GM10248 (cell line): ENCODE data around the gene AQP10.
"Not testable (repeated sequence)": the region's sequence is repeated elsewhere in the genome, so short reads cannot be mapped to it uniquely, and the experiment has no call there.

Experiments used
- CTCF ChIA-PET: fragments of 300-600 bp; sonication (Branson Sonifier 250); formaldehyde crosslinking; extraction: SDS; loops from one replicate; lab custom pipeline; 2021; ENCODE audit warnings: antibody characterized with exemption; lab: Yijun Ruan, JAX
- POLR2A ChIA-PET: fragments of 350-650 bp; sonication (Branson Sonifier 250); formaldehyde crosslinking; extraction: SDS; loops from one replicate; lab custom pipeline; 2020; ENCODE audit warnings: antibody characterized with exemption; lab: Yijun Ruan, JAX
- DNase-seq: peaks from one replicate; pipeline ENCODE4 v3.0.0; 2012; ENCODE audit errors: extremely low spot score
- TF ChIP-seq, protein P1 (sequence below): IDR thresholded peaks from 2 replicates; pipeline ENCODE4 v1.5.1; 2012; ENCODE audit warnings: mild to moderate bottlenecking, low read depth; ENCODE audit errors: extremely low read depth, missing control alignments, control extremely low read depth

The AQP10 gene

DNA sequence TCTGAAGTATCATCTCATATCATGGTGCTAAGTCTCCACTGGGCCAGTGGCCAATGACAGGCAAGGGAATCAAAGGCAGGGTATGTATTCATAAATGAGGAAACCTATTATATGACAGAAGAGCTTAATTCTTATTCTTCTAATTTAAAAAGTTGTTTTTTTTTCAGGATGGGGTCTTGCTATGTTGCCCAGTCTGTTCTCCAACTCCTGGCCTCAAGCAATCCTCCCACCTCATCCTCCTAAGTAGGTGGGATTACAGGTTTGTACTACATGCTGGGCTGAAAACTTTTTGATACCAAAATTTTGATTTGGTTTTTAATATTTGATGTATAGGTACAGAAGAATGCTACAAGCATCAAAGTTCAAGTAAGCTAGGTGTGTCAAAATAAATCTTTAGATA, 39.4 kb downstream of the AQP10 start:
- DNase-seq, result no peak
- TF ChIP-seq, protein P1, sequence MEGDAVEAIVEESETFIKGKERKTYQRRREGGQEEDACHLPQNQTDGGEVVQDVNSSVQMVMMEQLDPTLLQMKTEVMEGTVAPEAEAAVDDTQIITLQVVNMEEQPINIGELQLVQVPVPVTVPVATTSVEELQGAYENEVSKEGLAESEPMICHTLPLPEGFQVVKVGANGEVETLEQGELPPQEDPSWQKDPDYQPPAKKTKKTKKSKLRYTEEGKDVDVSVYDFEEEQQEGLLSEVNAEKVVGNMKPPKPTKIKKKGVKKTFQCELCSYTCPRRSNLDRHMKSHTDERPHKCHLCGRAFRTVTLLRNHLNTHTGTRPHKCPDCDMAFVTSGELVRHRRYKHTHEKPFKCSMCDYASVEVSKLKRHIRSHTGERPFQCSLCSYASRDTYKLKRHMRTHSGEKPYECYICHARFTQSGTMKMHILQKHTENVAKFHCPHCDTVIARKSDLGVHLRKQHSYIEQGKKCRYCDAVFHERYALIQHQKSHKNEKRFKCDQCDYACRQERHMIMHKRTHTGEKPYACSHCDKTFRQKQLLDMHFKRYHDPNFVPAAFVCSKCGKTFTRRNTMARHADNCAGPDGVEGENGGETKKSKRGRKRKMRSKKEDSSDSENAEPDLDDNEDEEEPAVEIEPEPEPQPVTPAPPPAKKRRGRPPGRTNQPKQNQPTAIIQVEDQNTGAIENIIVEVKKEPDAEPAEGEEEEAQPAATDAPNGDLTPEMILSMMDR, result no peak
- POLR2A ChIA-PET, result no interaction called here
- CTCF ChIA-PET, result interaction anchor here (0.8 to 2.5 kb wide), 5 partner anchors 11 to 46 kb away, joined by 3 to 19 read pairs (median 4); no protein-coding TSS in a partner anchor

DNA sequence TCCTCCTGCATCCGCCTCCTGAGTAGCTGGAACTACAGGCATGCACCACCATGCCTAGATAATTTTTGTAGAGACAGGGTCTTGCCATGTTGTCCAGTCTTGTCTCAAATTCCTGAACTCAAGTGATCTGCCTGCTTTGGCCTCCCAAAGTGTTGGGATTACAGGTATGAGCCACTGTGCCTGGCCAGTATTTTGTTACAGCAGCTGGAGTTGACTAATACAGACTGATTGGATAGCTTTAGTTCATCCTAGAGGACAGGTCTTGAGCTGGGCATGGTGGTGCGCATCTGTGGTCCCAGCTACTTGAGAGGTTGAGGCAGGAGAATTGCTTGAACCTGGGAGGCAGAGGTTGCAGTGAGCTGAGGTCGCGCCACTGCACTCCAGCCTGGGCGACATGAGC, 40.0 kb downstream of the AQP10 start:
- POLR2A ChIA-PET, DNase-seq: not testable (repeated sequence)
- CTCF ChIA-PET, result interaction anchor here (0.7 to 2.5 kb wide), 6 partner anchors 12 to 45 kb away, joined by 3 to 19 read pairs (median 4); no protein-coding TSS in a partner anchor

DNA sequence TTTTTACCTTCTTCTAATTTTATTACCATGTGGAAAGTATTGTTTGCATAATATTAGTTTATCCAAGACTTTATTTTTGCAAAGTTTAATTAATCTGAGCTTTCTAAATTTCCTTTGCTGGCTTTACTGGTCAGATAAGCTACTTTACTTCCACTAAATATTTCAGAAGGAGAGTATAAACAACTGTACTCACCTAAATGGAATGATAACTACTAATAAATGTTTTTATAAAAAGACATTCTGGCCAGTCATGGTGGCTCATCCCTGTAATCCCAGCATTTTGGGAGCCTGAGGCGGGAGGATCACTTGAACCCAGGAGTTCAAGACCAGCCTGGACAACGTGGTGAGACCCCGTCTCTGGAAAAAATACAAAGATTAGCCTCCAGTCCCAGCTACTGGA, 40.5 kb downstream of the AQP10 start:
- TF ChIP-seq, protein P1, result no peak
- ChIA-PET POLR2A (no interaction called here), CTCF (interaction anchor here (0.7 to 2.5 kb wide), 4 partner anchors 12 to 43 kb away, joined by 3 to 19 read pairs (median 7); no protein-coding TSS in a partner anchor)
- DNase-seq, result no peak

DNA sequence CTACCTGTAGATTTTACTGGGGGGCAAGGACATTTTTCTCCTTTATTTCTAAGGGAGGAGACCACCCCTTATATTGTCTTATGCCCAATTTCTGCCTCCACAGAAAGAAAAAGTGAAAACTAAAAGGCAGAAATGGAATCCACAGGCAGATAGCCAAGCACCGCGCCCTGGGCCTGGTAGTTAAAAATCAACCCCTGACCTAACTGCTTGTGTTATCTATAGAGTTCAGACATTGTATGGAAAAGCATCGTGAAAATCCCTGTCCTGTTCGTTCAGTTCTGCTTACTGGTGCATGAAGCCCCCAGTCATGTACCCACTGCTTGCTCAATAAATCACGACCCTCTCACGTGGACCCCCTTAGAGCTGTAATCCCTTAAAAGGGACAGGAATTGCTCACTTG, 50.5 kb downstream of the AQP10 start:
- POLR2A ChIA-PET, result no interaction called here

DNA sequence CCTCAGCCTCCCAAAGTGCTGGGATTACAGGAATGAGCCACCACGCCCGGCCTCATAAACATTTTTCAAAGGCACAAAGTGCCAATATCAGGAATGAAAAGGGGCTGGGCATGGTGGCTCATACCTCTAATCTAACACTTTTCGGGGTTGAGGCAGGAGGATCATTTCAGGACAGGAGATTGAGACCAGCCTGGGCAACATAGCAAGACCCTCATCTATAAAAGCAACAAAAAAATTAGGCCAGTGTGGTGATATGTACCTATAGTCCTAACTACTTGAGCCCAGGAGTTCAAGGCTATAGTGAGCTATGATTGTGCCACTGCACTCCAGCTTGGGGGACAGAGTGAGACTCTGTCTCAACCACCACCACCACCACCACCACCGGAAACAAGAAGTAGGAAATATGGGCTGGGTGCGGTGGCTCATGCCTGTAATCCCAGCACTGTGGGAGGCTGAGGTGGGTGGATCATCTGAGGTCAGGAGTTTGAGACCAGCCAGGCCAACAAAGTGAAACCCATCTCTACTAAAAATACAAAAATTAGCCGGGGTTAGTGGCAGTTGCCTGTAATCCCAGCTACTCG, 53.0 kb downstream of the AQP10 start:
- CTCF ChIA-PET, result interaction anchor here (1.0 to 5.6 kb wide), 4 partner anchors 25 to 38 kb away, joined by 3 to 20 read pairs (median 5); no protein-coding TSS in a partner anchor
- POLR2A ChIA-PET, DNase-seq: not testable (repeated sequence)

More for the DNA sequence above, 50.5 kb downstream of the AQP10 start:
- CTCF ChIA-PET, result interaction anchor here (1.5 to 5.6 kb wide), 2 partner anchors 36 to 45 kb away, joined by 3 to 20 read pairs; no protein-coding TSS in a partner anchor
- TF ChIP-seq, protein P1, result no peak
- no peak for DNase-seq
